Prostate gland (tissue), 2 donors: Measurements from ENCODE around the gene GPRC5B.

Source experiments
- CTCF ChIP-seq, 4 experiments: fragments of 200-600 bp in 2 of 4; fragments of 450-650 bp in 2 of 4; sonication (generic) in 2 of 4; IDR thresholded peaks; 1 replicate in 3 of 4; 2 replicates in 1 of 4; pipeline ENCODE4 v1.5.1; 2016 to 2019; ENCODE audit warnings: antibody characterized with exemption in 4 of 4, mild to moderate bottlenecking in 2 of 4, moderate library complexity in 2 of 4
- POLR2AphosphoS5 ChIP-seq: sonication (generic); formaldehyde crosslinking; IDR thresholded peaks from one replicate; pipeline ENCODE4 v1.6.1; 2017; ENCODE audit warnings: antibody characterized with exemption

GRCh38 chr16:19872935-19873334 lies 11.7 kb downstream of the GPRC5B start:
- TF ChIP-seq CTCF (IDR thresholded peaks at IDR 0.05): no peak
- no peak for TF ChIP-seq POLR2AphosphoS5
